K562 (cell line): Measurements from ENCODE around the gene NFKB2. TPM values are rescaled to one million over a fixed set of nuclear protein-coding genes. Genes with fewer than 3 reads are reported as not detected.

Source experiments
- ATAC-seq: fragments of 200-7000 bp; cut with Tn5 transposase; 3 replicates; pipeline ENCODE4 v1.9.1; 2020; ENCODE audit warnings: moderate library complexity
- BruUV-seq: library from RNA; stranded (reverse); fragments of 400-500 nt; replicated peaks from 2 replicates; lab custom pipeline; 2021; lab: Mats Ljungman, UMichigan
- CTCF ChIA-PET: fragments of 300-600 bp; formaldehyde crosslinking; extraction: SDS; loops from one replicate; lab custom pipeline; 2021; ENCODE audit warnings: low intra/inter-chr PET ratio; lab: Yijun Ruan, JAX
- POLR2A ChIA-PET: fragments of 300-600, 350-650 bp; sonication (Branson Sonifier 250); formaldehyde crosslinking; extraction: SDS; loops from one replicate; lab custom pipeline; 2021; ENCODE audit warnings: antibody characterized with exemption, inconsistent platforms; lab: Yijun Ruan, JAX
- DNase-seq, 4 experiments: peaks; one replicate each; pipeline versions ENCODE4 v3.0.0 to v3.0.0-alpha.2; 2011 to 2018; ENCODE audit warnings: low spot score in 3 of 4, mixed read lengths in 3 of 4; ENCODE audit errors: extremely low read depth in 1 of 4
- FAIRE-seq: peaks from 2 replicates; lab custom pipeline; 2011; peaks lifted over from hg19 to GRCh38; lab: Jason Lieb, UNC
- H2AFZ ChIP-seq: 2 replicates; pipeline ENCODE4 v1.6.0; 2011; ENCODE audit warnings: low read depth, low read length, control low read depth, inconsistent platforms
- H3K27ac ChIP-seq: fragments of 200-600 bp; 3 replicates; pipeline ENCODE4 v1.8.0; 2011; ENCODE audit warnings: low read depth, mild to moderate bottlenecking, control low read depth, inconsistent platforms, low read length, moderate library complexity, mixed read lengths; ENCODE audit errors: extremely low read depth
- H3K27me3 ChIP-seq, 2 experiments: fragments of 300-600 bp in 1 of 2; 2 replicates in 1 of 2; 3 replicates in 1 of 2; pipeline versions ENCODE4 v1.6.0 to v1.8.0; 2011; ENCODE audit warnings: inconsistent platforms in 2 of 2, low read length in 2 of 2, mild to moderate bottlenecking in 1 of 2, mixed read lengths in 1 of 2, moderate library complexity in 1 of 2; ENCODE audit not compliant: control insufficient read depth in 2 of 2, insufficient read depth in 2 of 2
- H3K36me3 ChIP-seq: fragments of 300-600 bp; 3 replicates; pipeline ENCODE4 v1.8.0; 2011; ENCODE audit warnings: mild to moderate bottlenecking, low read length, inconsistent platforms; ENCODE audit not compliant: control insufficient read depth, insufficient read depth
- H3K4me1 ChIP-seq, 2 experiments: fragments of 200-600 bp in 1 of 2; replicated peaks in 1 of 2; 2 replicates in 1 of 2; 3 replicates in 1 of 2; pipeline versions ENCODE4 v1.5.1 to v1.8.0; 2011; ENCODE audit warnings: inconsistent platforms in 2 of 2, low read length in 2 of 2, mild to moderate bottlenecking in 1 of 2, mixed read lengths in 1 of 2, moderate library complexity in 1 of 2; ENCODE audit not compliant: control insufficient read depth in 2 of 2, insufficient read depth in 2 of 2
- H3K4me2 ChIP-seq: 2 replicates; pipeline ENCODE4 v1.6.1; 2011; ENCODE audit warnings: low read length, control low read depth, inconsistent platforms, mixed read lengths; ENCODE audit not compliant: insufficient read depth
- H3K4me3 ChIP-seq: fragments of 200-600 bp; sonication (generic), shearing (Covaris generic); 2 replicates; pipeline ENCODE4 v1.5.1; 2016; ENCODE audit warnings: control low read depth, inconsistent platforms
- H3K79me2 ChIP-seq: fragments of 200-600 bp; 3 replicates; pipeline ENCODE4 v1.8.0; 2011; ENCODE audit warnings: low read length, inconsistent platforms; ENCODE audit not compliant: control insufficient read depth, insufficient read depth
- H3K9ac ChIP-seq, 2 experiments: 2 replicates each; pipeline versions ENCODE4 v1.6.0 to v1.6.1; 2011; ENCODE audit warnings: low read depth in 2 of 2, low read length in 2 of 2, control low read depth in 1 of 2, inconsistent platforms in 1 of 2, mild to moderate bottlenecking in 1 of 2, mixed read lengths in 1 of 2; ENCODE audit not compliant: insufficient read depth in 1 of 2
- H3K9me1 ChIP-seq: one replicate; pipeline ENCODE4 v1.6.0; 2011; ENCODE audit warnings: inconsistent platforms, mild to moderate bottlenecking, low read length, moderate library complexity; ENCODE audit not compliant: control insufficient read depth, insufficient read depth
- H3K9me3 ChIP-seq: replicated peaks from 2 replicates; pipeline ENCODE4 v1.5.1; 2011; ENCODE audit warnings: low read depth, low read length, inconsistent platforms; ENCODE audit not compliant: control insufficient read depth, insufficient read depth
- H4K20me1 ChIP-seq: replicated peaks from 2 replicates; pipeline ENCODE4 v1.6.1; 2011; ENCODE audit warnings: low read length, inconsistent platforms, mixed read lengths; ENCODE audit not compliant: control insufficient read depth, insufficient read depth
- BRD9 ChIP-seq: fragments of 450-650 bp; IDR thresholded peaks from 2 replicates; pipeline ENCODE4 v1.6.1; 2018; ENCODE audit warnings: low read depth; ENCODE audit not compliant: partially characterized antibody
- CBX8 ChIP-seq: fragments of 200-600 bp; sonication (generic); IDR thresholded peaks from 2 replicates; pipeline ENCODE4 v1.6.1; 2012; ENCODE audit warnings: borderline replicate concordance, mixed run types, low read depth, mild to moderate bottlenecking, moderate library complexity, mixed read lengths, low read length, control low read depth, inconsistent platforms; ENCODE audit not compliant: poor library complexity, severe bottlenecking; ENCODE audit errors: extremely low read depth
- CCNT2 ChIP-seq: IDR thresholded peaks from 2 replicates; pipeline ENCODE4 v1.6.1; 2011; ENCODE audit warnings: borderline replicate concordance, low read depth, mild to moderate bottlenecking, moderate library complexity, mixed read lengths, low read length; ENCODE audit not compliant: insufficient read length; ENCODE audit errors: extremely low read depth
- CREB1 ChIP-seq, 2 experiments: sonication (generic) in 1 of 2; formaldehyde crosslinking in 1 of 2; IDR thresholded peaks; 2 replicates each; pipeline versions ENCODE4 v1.6.1 to v1.8.0; 2012 to 2022; ENCODE audit warnings: inconsistent platforms in 1 of 2, mild to moderate bottlenecking in 1 of 2, missing genetic modification reagents in 1 of 2, moderate library complexity in 1 of 2
- CTBP1 ChIP-seq: fragments of 450-650 bp; IDR thresholded peaks from 2 replicates; pipeline ENCODE4 v1.6.1; 2016; ENCODE audit warnings: borderline replicate concordance
- DACH1 ChIP-seq: fragments of 450-650 bp; IDR thresholded peaks from 2 replicates; pipeline ENCODE4 v1.6.1; 2018; ENCODE audit not compliant: partially characterized antibody
- FOXJ2 ChIP-seq: fragments of 200-800 bp; sonication (Bioruptor generic); IDR thresholded peaks from 2 replicates; pipeline ENCODE4 v1.6.1; 2016; ENCODE audit warnings: missing genetic modification characterization, missing compliant biosample characterization
- GTF2E2 ChIP-seq: fragments of 200-800 bp; sonication (Bioruptor generic); IDR thresholded peaks from 2 replicates; pipeline ENCODE4 v1.6.1; 2016; ENCODE audit warnings: missing genetic modification characterization, missing compliant biosample characterization
- HDAC2 ChIP-seq: fragments of 450-650 bp; IDR thresholded peaks from 2 replicates; pipeline ENCODE4 v1.6.1; 2016; ENCODE audit warnings: mild to moderate bottlenecking
- MTA3 ChIP-seq: fragments of 450-650 bp; formaldehyde crosslinking; IDR thresholded peaks from 2 replicates; pipeline ENCODE4 v1.6.1; 2017; ENCODE audit warnings: mild to moderate bottlenecking, borderline replicate concordance
- MTF1 ChIP-seq: fragments of 250-450 bp; sonication (Bioruptor Pico); IDR thresholded peaks from 2 replicates; pipeline ENCODE4 v1.9.0; 2021; ENCODE audit warnings: moderate library complexity, mild to moderate bottlenecking, inconsistent platforms, borderline replicate concordance
- NR2F6 ChIP-seq: fragments of 450-650 bp; formaldehyde crosslinking; IDR thresholded peaks from 2 replicates; pipeline ENCODE4 v1.4.0; 2020; ENCODE audit warnings: mild to moderate bottlenecking
- NR3C1 ChIP-seq: sonication (generic); formaldehyde crosslinking; IDR thresholded peaks from 2 replicates; pipeline ENCODE4 v1.8.1; 2022; ENCODE audit warnings: missing genetic modification reagents
- PHB2 ChIP-seq: fragments of 450-650 bp; IDR thresholded peaks from 2 replicates; pipeline ENCODE4 v1.6.1; 2017; ENCODE audit warnings: low read depth
- POLR2H ChIP-seq: IDR thresholded peaks from 2 replicates; pipeline ENCODE4 v1.6.1; 2016; ENCODE audit warnings: missing genetic modification characterization, low read depth, mild to moderate bottlenecking, control low read depth, missing compliant biosample characterization, moderate library complexity
- PTTG1 ChIP-seq: fragments of 450-650 bp; IDR thresholded peaks from 2 replicates; pipeline ENCODE4 v1.6.1; 2016; ENCODE audit warnings: low read depth, mild to moderate bottlenecking, missing genetic modification characterization, missing compliant biosample characterization
- RBM34 ChIP-seq: fragments of 200-400 bp; formaldehyde crosslinking; IDR thresholded peaks from 2 replicates; pipeline ENCODE4 v1.6.1; 2018; ENCODE audit warnings: low read length, borderline replicate concordance; ENCODE audit not compliant: insufficient read depth
- SRSF9 ChIP-seq: fragments of 200-400 bp; formaldehyde crosslinking; IDR thresholded peaks from 2 replicates; pipeline ENCODE4 v1.6.1; 2017; ENCODE audit warnings: low read depth, low read length, borderline replicate concordance
- XRCC5 ChIP-seq: fragments of 200-400 bp; formaldehyde crosslinking; IDR thresholded peaks from 2 replicates; pipeline ENCODE4 v1.6.1; 2017; ENCODE audit warnings: low read depth, mild to moderate bottlenecking, low read length
- ZBTB17 ChIP-seq: fragments of 450-650 bp; formaldehyde crosslinking; IDR thresholded peaks from 2 replicates; pipeline ENCODE4 v1.4.0; 2020; ENCODE audit warnings: mild to moderate bottlenecking
- ZFX ChIP-seq: sonication (generic); formaldehyde crosslinking; IDR thresholded peaks from 2 replicates; pipeline ENCODE4 v1.8.0; 2022; ENCODE audit warnings: mild to moderate bottlenecking, missing genetic modification reagents, moderate library complexity
- ZNF354B ChIP-seq: fragments of 250-450 bp; sonication (Bioruptor Pico); IDR thresholded peaks from 2 replicates; pipeline ENCODE4 v1.4.0; 2020
- WGBS: fragments of 100-300 bp; shearing (Covaris generic); methylation state at CpG from one replicate; pipeline ENCODE4 v1.1.6; 2016; ENCODE audit warnings: low coverage, mixed read lengths; ENCODE audit not compliant: insufficient coverage; ENCODE audit errors: missing lambda C conversion rate; 5-methylcytosine and 5-hydroxymethylcytosine counted together
- in situ Hi-C: fragments of 300-500 bp; cut with MboI; formaldehyde crosslinking; loops from 4 replicates; pipeline ENCODE4 v1.15.0; 2018; ENCODE audit warnings: inconsistent platforms, mixed read lengths
- intact Hi-C: fragments of 100-400 bp; cut with micrococcal nuclease; formaldehyde crosslinking; loops from 2 replicates; pipeline ENCODE4 v1.14.2; 2022
- polyA plus RNA-seq, 8 experiments: library from polyadenylated mRNA; depleted of rRNA in 4 of 8; stranded (reverse) in 5 of 8; unstranded in 3 of 8; fragments of >200 nt; fragmentation: Nextera tagmentation in 2 of 8; fragmentation: Illumina TruSeq in 1 of 8; extraction: Ambion mirVana in 2 of 8; extraction: Trizol in 1 of 8; gene quantifications; 2 replicates each; pipeline versions ENCODE4 v1.2.1 to v1.2.3, GENCODE V29; 2011 to 2014; ENCODE audit warnings: inconsistent platforms in 1 of 8, missing spikeins in 1 of 8
- total RNA-seq, 7 experiments: library from RNA; depleted of rRNA in 6 of 7; stranded (reverse); fragments of >200 nt in 6 of 7; fragmentation: Illumina TruSeq in 2 of 7; extraction: Trizol in 2 of 7; gene quantifications; 2 replicates each; pipeline versions ENCODE4 v1.2.1 to v1.2.3, GENCODE V29; 2011 to 2021; ENCODE audit warnings: low replicate concordance in 1 of 7
- TF ChIP-seq, protein P1 (sequence below): fragments of 450-650 bp; IDR thresholded peaks from 2 replicates; pipeline ENCODE4 v1.6.1; 2016; ENCODE audit warnings: low read depth, mild to moderate bottlenecking, moderate library complexity

The NFKB2 gene
- total and polyA plus RNA-seq, 9 of the 15 experiments (the other 6 are each of a cell fraction or from before 2014, with no cell fraction given): 0.07 to 20.3 (median 7.9) TPM

DNA sequence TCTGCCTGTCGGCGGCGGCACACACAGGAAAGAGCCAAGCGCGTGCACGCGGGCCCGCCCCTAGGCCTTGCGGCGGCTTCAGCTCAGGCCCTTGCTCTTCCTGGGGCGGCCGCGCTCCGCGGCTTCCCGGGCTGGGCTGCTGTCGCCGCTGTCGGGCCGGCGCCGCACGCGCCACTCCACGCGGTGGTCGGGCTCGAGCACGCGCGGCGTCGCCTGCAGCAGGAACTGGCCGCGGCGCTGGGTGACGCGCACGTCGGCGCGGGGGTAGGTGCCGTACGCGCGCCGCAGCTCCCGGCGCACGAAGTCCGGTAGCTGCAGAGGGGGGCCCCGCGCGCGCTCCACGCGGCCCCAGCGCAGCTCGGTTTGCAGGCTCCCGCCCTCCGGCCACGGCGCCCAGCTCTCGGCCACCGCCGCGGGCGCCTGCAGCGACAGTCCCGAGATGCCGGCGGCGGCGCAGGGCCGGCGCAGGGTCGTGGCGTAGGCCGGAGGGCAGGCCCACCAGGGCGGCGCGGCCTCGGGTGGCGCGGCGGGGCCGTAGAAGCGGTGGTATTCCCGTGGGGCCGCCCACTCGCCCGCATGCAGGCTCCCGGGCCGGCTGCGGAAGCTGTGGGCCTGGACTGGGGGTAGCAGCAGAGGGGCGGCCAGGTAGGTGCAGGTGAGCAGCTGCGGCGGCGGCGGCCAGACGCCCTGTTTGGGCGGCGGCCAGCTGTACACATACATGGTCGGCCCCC lies 55.0 kb downstream of the NFKB2 start:
- no TSS peak for BruUV-seq
- no peaks in the 10 kb centered on the region for H3K9me3 ChIP-seq
- peaks cover 28 to 41% of the 10 kb centered on the region in 2 experiments for H3K4me1 ChIP-seq
- CTCF ChIA-PET: no interaction called here
- ATAC-seq (peak; percentile 71), DNase-seq (peak; percentile 74 to 86 (median 77)), FAIRE-seq (no peak)
- H4K20me1 ChIP-seq: no peaks in the 10 kb centered on the region
- peak overlapping the region; percentile 52 for H2AFZ ChIP-seq
- peak overlapping the region; percentile 95 for H3K27ac ChIP-seq
- H3K4me3 ChIP-seq: peak overlapping the region; percentile 80
- H3K27me3 ChIP-seq: no peaks in the 10 kb centered on the region
- intact Hi-C loops: no loop called here
- peak overlapping the region; percentile 90 to 94 for H3K9ac ChIP-seq
- under 1% methylated on average over 34 of the region's 104 CpGs for WGBS
- H3K9me1 ChIP-seq: no peaks in the 10 kb centered on the region
- H3K36me3 ChIP-seq: peaks cover 32% of the 10 kb centered on the region; the same call in 2 of the 3 replicates
- peak overlapping the region; percentile 94 for H3K4me2 ChIP-seq
- H3K79me2 ChIP-seq: peaks cover 43% of the 10 kb centered on the region
- in situ Hi-C loops: no loop called here
- POLR2A ChIA-PET: interaction anchor here (0.6 to 3.3 kb wide), 14 partner anchors 9 to 220 kb away, joined by 3 to 24 read pairs (median 4); partner anchors contain the start of genes CUEDC2 and FBXL15
- TF ChIP-seq RBM34: no peak
- TF ChIP-seq, protein P1, sequence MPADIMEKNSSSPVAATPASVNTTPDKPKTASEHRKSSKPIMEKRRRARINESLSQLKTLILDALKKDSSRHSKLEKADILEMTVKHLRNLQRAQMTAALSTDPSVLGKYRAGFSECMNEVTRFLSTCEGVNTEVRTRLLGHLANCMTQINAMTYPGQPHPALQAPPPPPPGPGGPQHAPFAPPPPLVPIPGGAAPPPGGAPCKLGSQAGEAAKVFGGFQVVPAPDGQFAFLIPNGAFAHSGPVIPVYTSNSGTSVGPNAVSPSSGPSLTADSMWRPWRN: no peak
- no peak for TF ChIP-seq CBX8
- no peak for TF ChIP-seq ZNF354B (CRISPR knock-in tag)
- peak; percentile 89; the same call in 1 of the 2 replicates for TF ChIP-seq CTBP1
- no peak for TF ChIP-seq HDAC2
- TF ChIP-seq ZBTB17 (CRISPR knock-in tag): peak; percentile 53; the same call in 1 of the 2 replicates
- no peak for TF ChIP-seq NR2F6 (CRISPR knock-in tag)
- no peak; the same call in 1 of the 2 replicates for TF ChIP-seq POLR2H (tag)
- TF ChIP-seq CCNT2: peak; percentile 84
- peak; percentile 69 for TF ChIP-seq ZFX (CRISPR knock-in tag)
- no peak for TF ChIP-seq PTTG1 (tag)
- TF ChIP-seq FOXJ2: no peak
- no peak for TF ChIP-seq DACH1
- TF ChIP-seq CREB1 (IDR thresholded peaks at IDR 0.05): peak; percentile 24; the same call in 1 of the 2 replicates
- no peak for TF ChIP-seq CREB1 (CRISPR knock-in tag; IDR thresholded peaks at IDR 0.05)
- TF ChIP-seq SRSF9: no peak
- no peak for TF ChIP-seq NR3C1 (CRISPR knock-in tag)
- TF ChIP-seq PHB2: no peak
- no peak for TF ChIP-seq BRD9
- no peak for TF ChIP-seq XRCC5
- peak; percentile 56; the same call in 1 of the 2 replicates for TF ChIP-seq MTA3
- TF ChIP-seq GTF2E2: no peak
- TF ChIP-seq MTF1 (CRISPR knock-in tag): no peak
